ENCODE data around the gene MYO5B.

DNA sequence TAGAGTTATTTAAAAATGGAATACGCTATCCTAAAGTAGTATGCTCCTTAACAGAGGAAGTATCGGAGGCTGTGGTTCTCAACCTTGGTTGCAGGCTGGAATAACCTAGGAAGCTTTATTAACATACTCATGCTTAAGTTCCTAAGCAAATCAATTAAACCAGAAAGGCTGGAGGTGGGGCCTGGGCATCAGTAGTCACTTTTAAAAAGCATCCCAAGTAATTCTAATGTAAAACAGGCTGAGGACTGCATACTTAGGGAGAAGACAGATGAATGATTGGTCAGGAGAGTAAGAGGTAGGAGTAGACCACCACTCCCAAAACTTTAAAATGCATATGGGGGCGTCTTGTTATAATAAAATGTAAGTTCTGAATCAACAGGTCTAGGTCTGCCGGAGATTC lies 396.9 kb downstream of the MYO5B start:
- TF ChIP-seq CTCF (IDR thresholded peaks at IDR 0.05): no peak
- TF ChIP-seq CEBPB (IDR thresholded peaks at IDR 0.05): no peak
- no peak for TF ChIP-seq BHLHE40 (IDR thresholded peaks at IDR 0.05; ENCODE audit: low read depth, low read length)
- TF ChIP-seq JUNB (IDR thresholded peaks at IDR 0.05): no peak
- TF ChIP-seq FOSL2 (IDR thresholded peaks at IDR 0.05): no peak
- TF ChIP-seq FOSL2 (CRISPR knock-in tag; IDR thresholded peaks at IDR 0.05): no peak
- TF ChIP-seq POLR2A (IDR thresholded peaks at IDR 0.05; ENCODE audit: low read length): no peak
- TF ChIP-seq PHF8 (IDR thresholded peaks at IDR 0.05; ENCODE audit: borderline replicate concordance, low read depth): no peak
- TF ChIP-seq EP300 (IDR thresholded peaks at IDR 0.05): no peak

All from A549 (cell line).